ENCODE results near the gene TRAF3IP1. TPM values are rescaled to one million over a fixed set of nuclear protein-coding genes. Genes with fewer than 3 reads are reported as not detected.
"Not testable (repeated sequence)": the region's sequence is repeated elsewhere in the genome, so short reads cannot be mapped to it uniquely, and the experiment has no call there.

The TRAF3IP1 gene, protein sequence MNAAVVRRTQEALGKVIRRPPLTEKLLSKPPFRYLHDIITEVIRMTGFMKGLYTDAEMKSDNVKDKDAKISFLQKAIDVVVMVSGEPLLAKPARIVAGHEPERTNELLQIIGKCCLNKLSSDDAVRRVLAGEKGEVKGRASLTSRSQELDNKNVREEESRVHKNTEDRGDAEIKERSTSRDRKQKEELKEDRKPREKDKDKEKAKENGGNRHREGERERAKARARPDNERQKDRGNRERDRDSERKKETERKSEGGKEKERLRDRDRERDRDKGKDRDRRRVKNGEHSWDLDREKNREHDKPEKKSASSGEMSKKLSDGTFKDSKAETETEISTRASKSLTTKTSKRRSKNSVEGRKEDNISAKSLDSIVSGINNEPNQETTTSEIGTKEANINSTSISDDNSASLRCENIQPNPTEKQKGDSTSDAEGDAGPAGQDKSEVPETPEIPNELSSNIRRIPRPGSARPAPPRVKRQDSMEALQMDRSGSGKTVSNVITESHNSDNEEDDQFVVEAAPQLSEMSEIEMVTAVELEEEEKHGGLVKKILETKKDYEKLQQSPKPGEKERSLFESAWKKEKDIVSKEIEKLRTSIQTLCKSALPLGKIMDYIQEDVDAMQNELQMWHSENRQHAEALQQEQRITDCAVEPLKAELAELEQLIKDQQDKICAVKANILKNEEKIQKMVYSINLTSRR
- 13.2 TPM for polyA plus RNA-seq (2013, experiment 1 of 2; ENCODE audit: insufficient read length)
- 13.5 TPM for polyA plus RNA-seq (2013, experiment 2 of 2; ENCODE audit: insufficient read length)

DNA sequence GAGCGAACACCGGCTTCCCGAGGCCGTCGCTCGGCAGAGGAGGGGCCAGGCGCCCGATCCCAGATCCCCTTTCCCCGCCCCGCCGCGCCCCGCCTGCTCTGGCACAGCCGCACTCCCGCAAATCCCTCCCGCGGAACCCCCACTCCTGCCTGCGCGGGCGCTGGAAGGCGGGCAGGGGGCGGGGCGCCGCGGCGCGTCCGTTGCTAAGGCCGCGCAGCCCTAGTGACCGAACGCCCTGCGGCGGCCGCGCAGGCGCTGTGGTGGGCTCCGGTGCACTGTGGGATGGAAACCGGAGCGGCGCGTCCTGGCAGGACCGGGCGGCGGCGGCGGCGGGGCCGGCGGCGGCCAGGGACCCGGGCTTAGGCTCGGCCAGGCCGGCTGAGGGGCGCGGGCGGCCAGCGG is at the start of gene TRAF3IP1:
Gene TRAF3IP1, plus strand, starts transcription at position 273 of the 402 bp plus-strand sequence. CDS start 145 bp downstream, outside the sequence.
- DNase-seq = peak; percentile 90

DNA sequence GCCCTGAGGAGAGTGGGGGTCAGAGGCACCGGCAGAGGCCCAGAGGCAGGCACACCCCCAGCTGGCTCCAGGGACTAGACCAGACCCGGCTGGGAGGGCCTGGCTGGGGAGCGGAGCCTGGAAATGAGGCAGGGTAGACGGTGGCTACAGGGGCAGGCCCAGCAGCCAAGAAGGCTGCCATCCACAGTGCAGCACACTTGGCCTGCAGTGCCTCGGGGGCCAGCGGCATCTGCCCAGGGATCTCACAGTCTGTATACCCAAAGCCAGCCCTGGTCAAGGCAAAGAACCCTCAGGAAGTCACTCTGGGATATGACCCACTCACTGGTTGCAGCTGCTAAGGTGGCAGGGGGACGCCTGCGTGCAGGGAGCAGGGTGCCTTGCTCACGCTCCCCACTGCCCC is 49.7 kb upstream of the TRAF3IP1 start:
- no peak for DNase-seq

DNA sequence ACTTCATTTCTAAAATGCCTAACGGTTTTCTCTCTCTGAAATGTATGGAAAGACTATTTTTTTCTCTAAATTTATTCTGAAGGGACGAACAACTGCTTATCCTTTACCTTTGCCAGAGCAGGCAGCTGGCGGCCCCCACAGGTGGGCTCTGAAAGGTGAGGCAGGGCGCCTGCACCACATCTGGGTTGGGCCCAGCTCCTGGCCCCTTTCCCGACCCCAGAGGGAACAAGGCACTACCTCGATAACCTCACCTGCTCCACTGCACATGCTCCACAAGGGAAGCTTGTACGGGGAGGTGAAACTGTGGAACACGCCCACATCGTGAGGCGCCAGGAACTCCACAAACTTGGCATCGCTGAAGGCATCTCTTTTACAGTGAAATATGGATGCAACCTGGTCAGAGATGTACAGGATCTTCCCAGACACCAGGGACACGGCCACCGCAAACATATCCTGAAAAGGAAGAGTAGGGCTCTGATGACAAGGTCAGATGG is 49.2 kb upstream of the TRAF3IP1 start:
- DNase-seq = no peak

DNA sequence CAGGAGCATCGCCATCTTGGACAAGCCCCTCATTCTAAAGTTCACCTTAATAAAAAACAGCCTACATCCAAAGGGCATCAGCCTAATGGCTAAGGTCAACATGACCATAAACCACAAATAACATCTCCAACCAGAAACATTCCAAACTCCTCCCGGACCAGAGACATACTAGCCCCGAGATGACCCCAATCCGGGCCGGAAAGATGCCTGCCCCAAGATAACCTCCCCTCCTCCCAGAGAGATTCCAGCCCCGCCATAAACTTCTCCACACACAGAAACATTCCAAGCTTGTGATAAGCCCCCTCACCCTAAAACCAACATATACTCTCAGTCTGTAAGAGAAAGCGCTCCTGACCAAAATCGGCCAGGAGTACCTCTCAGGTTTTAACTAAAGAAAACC is 48.6 kb upstream of the TRAF3IP1 start:
- DNase-seq = not testable (repeated sequence)

DNA sequence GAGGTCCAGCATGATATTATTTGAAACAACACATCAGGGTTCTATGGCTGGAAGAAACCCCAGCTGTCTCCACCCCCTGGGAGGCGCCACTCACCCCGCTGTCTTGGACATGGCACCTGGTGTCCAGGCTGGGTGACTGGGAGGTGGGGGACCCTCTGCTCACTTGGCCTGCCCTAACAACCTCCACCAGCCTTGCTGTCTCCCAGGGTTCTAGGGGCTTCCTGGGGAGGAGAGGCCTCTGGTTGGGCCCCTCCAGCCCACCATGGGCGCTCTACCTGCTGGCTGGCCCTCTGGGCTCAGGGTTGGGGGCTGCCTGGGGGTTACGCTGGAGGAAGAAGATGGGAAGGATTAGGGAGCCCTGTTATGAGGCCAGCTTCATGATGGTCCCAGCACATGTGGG is 48.2 kb upstream of the TRAF3IP1 start:
- no peak for DNase-seq

DNA sequence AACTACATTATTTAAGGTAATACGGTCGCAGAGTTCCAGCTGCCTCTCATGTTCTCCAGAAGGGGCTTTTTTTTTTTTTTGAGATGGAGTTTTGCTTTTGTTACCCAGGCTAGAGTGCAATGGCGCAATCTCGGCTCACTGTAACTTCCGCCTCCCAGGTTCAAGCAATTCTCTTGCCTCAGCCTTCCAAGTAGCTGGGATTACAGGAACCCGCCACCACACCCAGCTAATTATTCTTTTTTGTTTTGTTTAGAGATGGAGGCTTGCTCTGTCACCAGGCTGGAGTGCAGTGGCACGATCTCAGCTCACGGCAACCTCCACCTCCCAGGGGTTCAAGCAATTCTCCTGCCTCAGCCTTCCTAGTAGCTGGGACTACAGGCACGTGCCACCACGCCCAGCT is 46.9 kb upstream of the TRAF3IP1 start:
- not testable (repeated sequence) for DNase-seq

DNA sequence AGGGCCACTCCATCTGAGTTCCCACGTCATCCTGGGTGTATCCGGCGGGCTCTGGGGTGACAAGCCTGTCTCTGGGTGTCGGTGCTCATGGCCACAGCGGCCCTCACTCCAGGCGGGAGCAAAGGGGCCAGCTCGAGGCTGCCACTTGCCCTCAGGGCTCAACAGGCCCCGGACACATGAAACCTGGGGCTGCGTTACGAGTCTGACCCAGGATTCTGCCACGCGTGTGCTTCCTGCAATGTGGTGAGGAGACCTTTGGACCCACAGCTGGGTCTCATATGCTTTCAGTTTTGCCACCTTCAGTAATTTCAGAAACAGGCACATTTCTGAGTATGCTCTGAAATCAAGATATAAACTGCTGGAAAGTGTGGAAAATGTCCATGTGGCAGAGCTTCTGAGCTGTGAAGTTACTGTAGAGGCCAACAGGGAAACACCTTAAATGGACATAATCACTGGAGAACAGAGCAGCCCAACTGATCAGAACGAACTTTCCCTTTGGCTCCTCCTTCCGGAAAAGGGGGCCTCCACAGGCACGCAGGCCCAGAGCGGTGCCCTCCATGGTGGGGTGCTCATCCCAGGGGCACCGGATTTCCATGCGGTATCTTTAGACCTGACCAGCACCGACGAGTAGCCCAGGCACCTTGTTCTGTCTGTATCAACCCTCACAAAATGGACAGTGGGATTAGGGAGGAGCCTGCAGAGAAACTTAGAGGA is 46.0 kb upstream of the TRAF3IP1 start:
- DNase-seq = no peak

DNA sequence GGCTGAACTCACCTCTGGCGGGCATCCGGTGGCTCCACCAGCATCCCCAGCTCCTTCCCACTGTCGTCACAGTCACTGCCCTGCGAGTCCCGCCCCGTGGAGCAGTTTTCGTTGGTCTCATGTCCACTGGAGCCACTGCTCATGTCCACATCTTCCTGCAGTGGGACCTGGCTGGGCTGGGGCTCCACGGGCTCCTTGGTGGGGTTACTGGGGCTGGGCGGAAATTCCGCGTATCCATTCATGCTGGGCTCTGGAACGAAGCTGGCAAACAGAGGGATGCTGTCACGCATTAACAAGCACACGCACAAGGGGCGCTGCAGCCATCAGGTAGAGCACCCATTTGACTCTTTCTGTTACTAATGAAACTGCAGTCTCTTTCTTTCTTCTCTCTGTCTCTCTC is 42.6 kb upstream of the TRAF3IP1 start:
- DNase-seq = no peak

DNA sequence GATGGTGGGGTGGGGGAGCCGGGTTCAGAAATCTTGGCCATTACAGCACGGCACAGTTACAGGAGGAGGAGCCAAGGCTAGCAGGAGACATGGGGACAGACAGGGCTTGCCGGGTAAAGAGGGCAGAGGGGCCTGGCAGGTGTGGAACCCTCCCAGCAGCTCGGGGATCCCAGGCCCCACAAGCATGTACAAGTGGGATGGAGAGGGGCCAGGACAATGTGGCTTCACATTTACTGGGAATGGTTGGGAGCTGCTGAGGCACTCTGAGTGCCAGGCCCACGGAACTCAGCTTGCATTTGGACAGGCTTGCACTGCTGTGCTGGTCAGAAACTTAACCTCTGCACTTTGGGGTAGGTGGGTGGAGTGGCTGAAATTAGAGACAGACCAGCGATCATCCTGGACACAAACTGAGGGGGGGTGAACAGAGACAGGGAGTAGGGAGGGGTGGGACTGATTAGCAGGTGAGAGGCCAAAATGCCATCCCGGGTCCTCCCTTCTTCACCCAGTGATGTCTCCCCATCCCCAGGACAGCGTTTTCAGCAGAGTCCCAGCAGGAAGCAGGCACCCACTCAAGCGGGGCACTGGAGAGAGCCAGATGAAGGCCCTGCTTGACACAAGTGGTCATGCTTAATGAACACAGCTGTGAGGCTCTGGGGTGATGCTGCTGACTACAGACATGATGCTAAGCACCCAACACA is 41.5 kb upstream of the TRAF3IP1 start:
- no peak for DNase-seq

DNA sequence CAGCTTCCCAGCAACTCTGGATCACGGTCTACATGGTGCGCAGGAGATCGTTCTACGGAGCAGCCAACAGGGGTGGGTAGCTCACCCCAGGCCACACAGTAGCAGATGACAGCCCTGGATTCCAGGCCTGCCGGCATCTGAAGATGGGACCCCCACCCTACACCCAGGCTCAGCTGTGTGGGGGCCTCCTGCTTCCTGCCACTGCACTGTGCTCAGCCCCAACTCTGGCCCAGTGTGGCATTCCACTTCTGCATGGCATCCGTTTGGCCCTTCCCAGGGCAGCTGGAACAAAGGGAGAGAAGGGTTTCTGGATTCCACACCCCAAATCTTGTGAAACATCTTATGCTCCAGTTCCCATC is 41.0 kb upstream of the TRAF3IP1 start:
- no peak for DNase-seq

DNA sequence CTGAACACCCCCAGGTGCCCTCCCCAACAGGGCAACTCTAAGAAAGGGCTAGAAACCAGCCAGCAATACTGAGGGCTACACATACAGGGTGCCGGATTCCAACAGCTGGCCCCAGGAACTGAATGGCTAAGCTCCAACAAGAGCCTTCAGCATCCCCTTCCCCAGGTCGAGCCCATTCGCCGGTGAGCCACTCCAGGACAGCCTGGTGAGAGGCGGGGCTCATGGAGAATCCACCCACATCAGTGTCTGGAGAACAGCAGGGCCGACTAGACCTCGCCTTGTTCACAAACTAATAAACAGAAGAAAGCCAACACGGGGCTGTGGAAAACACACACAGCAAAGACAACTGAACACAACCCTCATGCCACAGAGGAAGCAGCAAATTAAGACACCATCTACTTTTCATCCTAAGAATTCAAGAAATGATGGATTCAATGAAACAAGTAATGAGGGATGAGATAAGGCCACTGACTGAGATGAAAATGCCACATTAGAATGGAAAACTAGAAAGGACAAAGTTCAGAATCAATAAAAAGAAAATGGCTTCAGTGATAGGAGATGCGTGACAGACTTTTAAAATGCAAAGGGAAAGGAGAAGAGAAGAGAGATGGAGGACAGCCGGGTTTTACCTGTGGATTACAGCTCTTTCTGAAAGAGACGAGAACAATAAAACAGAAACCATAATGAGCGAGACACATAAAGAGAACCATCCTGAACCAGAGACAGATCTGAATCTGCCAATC is 40.1 kb upstream of the TRAF3IP1 start:
- DNase-seq = no peak

DNA sequence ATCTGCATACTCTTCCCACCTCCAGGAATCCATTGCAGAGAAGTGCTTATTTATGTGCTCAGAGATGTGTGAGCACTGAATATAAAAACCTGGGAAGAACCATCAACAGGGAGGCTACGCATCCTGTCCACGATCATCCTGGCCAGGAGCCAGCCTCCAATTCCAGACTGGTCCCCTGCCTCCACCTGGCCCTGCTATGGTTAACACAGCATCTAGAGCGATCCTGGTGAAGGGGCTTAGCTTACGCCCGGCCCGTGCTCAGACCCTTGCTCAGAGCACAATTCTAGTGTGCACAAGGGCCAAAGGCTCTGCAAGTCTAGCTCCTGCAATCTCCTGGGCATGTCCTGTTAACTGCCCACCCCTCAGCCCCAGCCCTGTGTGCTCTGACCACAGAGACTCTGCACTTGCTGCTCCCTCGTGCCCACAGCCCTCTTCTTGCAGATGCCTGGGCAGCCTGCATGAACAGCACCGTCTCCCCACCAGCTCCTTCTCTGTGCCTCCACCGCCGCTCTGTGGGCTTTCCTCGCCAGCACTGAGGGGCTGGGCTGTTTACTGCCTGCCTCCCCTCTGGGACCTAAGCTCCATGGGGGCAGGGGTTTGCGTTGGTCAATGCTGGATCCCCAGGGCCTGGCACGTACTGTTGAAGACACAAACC is 38.4 kb upstream of the TRAF3IP1 start:
- DNase-seq = no peak

DNA sequence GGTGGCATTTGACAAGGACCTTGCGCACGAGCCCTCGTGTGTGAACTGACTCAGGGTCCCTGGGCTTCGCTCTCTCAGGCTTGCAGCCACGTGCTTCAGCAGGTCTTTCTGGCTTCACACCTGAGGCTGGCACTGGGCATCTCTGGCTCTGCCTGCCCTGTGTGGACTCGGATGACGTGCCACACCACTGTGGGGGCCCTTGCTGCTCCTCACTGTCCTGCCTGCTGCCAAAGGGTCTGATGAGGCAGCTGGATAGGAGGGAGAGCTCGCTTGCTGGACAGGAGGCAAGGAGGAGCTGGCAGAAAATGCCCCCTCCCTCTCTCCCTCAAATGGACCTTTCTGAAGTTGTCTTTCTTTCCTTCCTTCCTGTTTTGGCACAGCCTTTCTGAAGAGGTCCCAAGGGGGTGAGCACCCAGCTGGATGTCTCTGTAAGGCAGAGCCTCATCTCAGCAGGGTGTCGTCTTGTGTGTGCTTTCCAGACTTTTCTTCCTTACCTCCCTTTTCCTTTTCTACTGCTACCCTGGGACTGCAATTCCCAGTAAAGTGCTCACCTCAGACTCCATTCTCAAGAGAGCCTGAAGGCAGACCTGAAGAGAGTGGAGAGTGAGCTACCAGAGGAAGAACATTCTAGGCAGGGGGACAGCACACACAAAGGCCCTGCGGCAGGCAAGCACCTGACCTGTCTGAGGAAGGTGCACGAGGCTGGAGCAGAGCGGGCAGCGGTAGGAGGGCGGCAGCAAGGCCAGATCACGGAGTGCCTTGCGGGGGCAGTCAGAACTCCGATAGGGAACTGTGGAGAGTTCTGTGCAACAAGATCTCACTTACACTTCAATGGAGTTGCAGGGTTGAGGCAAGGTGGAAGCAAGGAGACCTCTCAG is 37.2 kb upstream of the TRAF3IP1 start:
- no peak for DNase-seq

DNA sequence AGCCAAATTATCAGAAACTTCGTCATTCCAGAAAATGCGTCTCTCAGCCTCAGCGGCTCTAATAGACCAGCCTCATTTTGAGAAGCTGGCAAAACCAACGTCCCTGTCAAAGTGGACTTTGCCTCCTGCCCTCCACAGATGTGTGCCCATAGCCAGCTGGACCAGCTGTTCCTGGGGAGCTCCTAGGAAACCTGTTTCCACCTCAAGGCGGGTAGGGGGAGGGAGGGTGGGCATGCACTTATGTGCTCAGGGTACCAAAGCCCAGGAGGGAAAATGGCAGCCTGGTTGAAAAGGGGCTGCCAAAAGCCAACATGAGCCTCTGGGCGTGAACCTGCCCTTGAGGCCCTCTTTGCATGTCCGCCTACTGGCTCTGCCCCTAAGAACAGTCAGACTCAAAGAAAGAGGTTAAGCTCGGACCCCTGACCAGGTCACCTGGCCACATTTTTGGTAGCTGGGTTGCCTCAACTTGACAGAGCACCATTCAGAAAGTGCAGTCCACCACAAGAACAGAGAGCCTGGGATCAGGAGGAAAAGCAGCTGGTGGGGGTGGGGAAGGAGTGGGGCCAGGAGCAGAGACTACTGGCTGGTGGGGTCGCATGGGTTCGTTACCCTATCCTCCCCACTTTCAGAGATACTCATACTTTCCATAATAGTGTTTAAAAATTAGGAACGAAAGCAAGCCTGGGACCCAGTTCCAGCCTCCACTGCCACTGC is 35.4 kb upstream of the TRAF3IP1 start:
- no peak for DNase-seq

DNA sequence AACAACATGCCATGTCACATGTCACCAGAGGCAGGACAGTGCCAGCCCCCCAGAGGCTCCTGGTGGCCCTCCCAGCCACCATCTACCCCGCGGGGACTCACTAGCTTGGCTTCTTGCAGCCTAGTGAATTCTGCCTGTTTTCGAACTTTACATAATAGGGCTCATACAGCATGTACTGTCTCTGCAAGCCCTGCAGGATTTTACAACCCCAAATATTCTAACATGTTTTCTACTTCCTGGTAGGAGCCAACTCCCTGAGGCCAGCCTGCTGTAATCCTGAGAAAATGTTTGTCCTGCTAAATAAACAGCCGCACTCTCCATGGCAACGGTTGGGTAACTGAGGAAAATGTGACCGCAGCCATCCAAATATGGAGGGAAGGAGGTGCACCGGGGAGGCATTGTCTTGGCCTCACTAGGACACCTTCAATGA is 34.6 kb upstream of the TRAF3IP1 start:
- peak; percentile 62 for DNase-seq

DNA sequence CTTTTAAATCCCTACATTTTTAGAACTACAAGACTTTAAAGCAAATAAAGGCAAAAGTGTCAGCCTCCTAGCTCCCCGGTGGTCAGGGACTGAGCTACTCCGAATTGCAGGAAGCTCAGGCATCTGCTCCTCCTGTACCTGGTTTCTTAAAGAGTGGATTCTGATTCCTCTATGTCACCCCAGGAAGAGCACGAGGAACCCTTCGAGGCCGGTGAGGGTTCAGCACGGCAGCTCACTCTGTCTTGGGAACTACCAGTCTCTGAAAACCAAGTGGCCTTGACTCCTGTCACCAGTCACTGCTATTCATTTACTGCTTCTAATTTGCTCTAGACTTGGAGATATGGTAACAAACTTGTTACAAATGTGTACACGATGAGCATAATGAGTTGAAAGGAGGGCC is 34.2 kb upstream of the TRAF3IP1 start:
- DNase-seq = no peak

DNA sequence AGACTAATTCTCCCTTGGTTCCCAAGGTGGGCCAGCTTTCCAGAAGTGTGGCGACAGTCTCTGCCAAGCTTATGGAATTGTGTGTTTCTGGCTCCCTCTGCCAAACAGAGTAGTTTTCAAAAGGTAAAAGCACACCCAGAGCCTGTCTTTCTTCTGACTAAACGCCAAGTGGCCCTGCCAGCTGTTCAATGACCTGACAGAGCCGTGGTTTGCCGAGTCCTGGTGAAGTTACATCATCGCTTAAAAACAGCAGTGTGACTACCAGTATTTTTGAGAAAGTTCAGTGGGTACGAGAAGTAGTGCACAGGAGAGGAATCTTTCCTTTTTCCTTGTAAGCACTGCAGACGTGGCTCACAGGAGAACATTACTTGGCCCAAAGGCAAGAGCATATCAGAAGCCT is 33.8 kb upstream of the TRAF3IP1 start:
- DNase-seq = peak; percentile 41

DNA sequence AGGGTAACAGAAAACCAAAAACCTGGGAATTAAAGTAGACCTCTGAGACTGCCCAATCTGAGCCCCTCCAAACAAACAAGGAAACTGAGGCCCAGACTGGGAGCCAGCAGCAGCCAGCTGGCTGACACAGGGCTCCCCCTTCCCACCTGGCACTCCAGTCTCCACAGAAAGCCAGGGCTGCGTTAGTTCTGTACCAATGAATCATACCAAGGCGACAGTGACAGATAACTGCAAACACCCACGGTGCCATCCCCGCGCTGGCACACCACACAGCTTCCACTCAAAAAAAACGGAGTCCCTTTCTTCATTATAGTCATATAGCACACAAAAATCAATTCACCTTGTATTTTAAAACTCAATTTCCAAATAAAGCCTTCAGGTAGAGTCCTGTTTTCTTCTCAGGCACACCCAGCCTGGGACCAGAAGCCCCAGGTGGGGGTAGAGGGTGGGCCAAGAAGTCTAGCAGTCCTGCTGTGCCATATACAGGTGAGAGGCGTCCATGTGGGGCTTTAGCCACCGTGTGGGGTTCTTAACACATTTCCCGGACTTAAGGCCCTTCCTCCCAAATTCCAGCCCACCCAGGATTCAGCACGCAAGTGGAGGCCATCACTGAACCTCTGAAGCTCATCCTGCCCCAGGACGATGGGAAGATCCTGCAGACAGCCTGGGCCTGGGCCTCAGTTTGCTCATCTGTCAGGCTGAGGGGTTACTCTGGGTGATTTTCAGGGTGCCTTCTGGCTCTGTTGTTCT is 33.2 kb upstream of the TRAF3IP1 start:
- DNase-seq = no peak
